ENCODE results near the gene CDC25B.

GRCh38 chr20:3763671-3764601 is 32.2 kb upstream of the CDC25B start:
- TF ChIP-seq, protein P1, sequence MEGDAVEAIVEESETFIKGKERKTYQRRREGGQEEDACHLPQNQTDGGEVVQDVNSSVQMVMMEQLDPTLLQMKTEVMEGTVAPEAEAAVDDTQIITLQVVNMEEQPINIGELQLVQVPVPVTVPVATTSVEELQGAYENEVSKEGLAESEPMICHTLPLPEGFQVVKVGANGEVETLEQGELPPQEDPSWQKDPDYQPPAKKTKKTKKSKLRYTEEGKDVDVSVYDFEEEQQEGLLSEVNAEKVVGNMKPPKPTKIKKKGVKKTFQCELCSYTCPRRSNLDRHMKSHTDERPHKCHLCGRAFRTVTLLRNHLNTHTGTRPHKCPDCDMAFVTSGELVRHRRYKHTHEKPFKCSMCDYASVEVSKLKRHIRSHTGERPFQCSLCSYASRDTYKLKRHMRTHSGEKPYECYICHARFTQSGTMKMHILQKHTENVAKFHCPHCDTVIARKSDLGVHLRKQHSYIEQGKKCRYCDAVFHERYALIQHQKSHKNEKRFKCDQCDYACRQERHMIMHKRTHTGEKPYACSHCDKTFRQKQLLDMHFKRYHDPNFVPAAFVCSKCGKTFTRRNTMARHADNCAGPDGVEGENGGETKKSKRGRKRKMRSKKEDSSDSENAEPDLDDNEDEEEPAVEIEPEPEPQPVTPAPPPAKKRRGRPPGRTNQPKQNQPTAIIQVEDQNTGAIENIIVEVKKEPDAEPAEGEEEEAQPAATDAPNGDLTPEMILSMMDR (IDR thresholded peaks at IDR 0.05): no peak
- TF ChIP-seq EP300 (IDR thresholded peaks at IDR 0.05) (no peak), POLR2AphosphoS5 (IDR thresholded peaks at IDR 0.05) (no peak)

Measured in stomach (tissue), 4 donors.